ENCODE data around the gene NCAM1.

- TF ChIP-seq, protein P1, sequence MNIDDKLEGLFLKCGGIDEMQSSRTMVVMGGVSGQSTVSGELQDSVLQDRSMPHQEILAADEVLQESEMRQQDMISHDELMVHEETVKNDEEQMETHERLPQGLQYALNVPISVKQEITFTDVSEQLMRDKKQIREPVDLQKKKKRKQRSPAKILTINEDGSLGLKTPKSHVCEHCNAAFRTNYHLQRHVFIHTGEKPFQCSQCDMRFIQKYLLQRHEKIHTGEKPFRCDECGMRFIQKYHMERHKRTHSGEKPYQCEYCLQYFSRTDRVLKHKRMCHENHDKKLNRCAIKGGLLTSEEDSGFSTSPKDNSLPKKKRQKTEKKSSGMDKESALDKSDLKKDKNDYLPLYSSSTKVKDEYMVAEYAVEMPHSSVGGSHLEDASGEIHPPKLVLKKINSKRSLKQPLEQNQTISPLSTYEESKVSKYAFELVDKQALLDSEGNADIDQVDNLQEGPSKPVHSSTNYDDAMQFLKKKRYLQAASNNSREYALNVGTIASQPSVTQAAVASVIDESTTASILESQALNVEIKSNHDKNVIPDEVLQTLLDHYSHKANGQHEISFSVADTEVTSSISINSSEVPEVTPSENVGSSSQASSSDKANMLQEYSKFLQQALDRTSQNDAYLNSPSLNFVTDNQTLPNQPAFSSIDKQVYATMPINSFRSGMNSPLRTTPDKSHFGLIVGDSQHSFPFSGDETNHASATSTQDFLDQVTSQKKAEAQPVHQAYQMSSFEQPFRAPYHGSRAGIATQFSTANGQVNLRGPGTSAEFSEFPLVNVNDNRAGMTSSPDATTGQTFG (tag by site-specific recombination; IDR thresholded peaks at IDR 0.05; ENCODE audit: borderline replicate concordance): no peak
- TF ChIP-seq ZNF274 (IDR thresholded peaks at IDR 0.05; ENCODE audit: low read length) (no peak), ZNF274 (tag by site-specific recombination; IDR thresholded peaks at IDR 0.05; ENCODE audit: borderline replicate concordance) (no peak), ZNF510 (tag by site-specific recombination; IDR thresholded peaks at IDR 0.05; ENCODE audit: insufficient replicate concordance) (no peak), CTCF (tag by site-specific recombination; IDR thresholded peaks at IDR 0.05) (no peak), ZNF48 (tag by site-specific recombination; IDR thresholded peaks at IDR 0.05) (no peak), OSR2 (tag by site-specific recombination; IDR thresholded peaks at IDR 0.05) (no peak), ZNF324 (tag by site-specific recombination; IDR thresholded peaks at IDR 0.05) (no peak), ZNF302 (tag by site-specific recombination; IDR thresholded peaks at IDR 0.05; ENCODE audit: low read depth) (no peak), ZNF677 (tag by site-specific recombination; IDR thresholded peaks at IDR 0.05) (no peak)
These were observed 124.2 kb downstream of the NCAM1 start for GRCh38 chr11:113085446-113085845.

Data from HEK293 (cell line).